Measurements from ENCODE around the gene HDAC8.

DNA sequence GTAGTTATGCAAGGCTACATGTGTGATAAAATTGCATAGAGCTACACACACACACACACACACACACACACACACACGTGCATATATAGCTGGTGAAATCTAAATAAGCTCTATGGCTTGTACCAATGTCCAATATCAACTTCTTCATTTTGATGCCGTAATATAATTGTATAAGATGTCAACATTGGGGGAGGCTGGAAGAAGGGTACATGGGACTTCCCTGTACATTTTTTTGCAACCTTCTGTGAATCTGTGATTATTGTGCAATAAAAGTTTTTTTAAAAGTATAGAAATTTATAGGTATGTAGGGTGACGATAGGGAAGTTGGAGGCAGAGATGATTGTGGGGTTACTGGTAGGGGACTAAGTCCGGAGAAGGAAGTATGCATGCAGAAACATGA, 105.5 kb downstream of the HDAC8 start:
- TF ChIP-seq, protein P1, sequence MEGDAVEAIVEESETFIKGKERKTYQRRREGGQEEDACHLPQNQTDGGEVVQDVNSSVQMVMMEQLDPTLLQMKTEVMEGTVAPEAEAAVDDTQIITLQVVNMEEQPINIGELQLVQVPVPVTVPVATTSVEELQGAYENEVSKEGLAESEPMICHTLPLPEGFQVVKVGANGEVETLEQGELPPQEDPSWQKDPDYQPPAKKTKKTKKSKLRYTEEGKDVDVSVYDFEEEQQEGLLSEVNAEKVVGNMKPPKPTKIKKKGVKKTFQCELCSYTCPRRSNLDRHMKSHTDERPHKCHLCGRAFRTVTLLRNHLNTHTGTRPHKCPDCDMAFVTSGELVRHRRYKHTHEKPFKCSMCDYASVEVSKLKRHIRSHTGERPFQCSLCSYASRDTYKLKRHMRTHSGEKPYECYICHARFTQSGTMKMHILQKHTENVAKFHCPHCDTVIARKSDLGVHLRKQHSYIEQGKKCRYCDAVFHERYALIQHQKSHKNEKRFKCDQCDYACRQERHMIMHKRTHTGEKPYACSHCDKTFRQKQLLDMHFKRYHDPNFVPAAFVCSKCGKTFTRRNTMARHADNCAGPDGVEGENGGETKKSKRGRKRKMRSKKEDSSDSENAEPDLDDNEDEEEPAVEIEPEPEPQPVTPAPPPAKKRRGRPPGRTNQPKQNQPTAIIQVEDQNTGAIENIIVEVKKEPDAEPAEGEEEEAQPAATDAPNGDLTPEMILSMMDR (IDR thresholded peaks at IDR 0.05 in 4 of 5, conservative IDR thresholded peaks at IDR 0.05 in 1 of 5) = no peak
- no peak for TF ChIP-seq POLR2A (IDR thresholded peaks at IDR 0.05)

Data from gastrocnemius medialis (tissue), 4 donors.